Peyer's patch (tissue), 4 donors: Measurements from ENCODE around the gene RUVBL1.

Experiments used
- CTCF ChIP-seq, 6 experiments: fragments of 450-650 bp in 4 of 6; fragments of 200-600 bp in 2 of 6; sonication (generic) in 1 of 6; IDR thresholded peaks; one replicate each; pipeline ENCODE4 v1.5.1; 2017 to 2019; ENCODE audit warnings: antibody characterized with exemption in 6 of 6, mild to moderate bottlenecking in 3 of 6, moderate library complexity in 1 of 6
- POLR2A ChIP-seq, 2 donors: fragments of 450-650 bp; IDR thresholded peaks; one replicate each; pipeline ENCODE4 v1.5.1; 2017; ENCODE audit warnings: antibody characterized with exemption in 2 of 2, mild to moderate bottlenecking in 2 of 2, moderate library complexity in 2 of 2

GRCh38 chr3:128077202-128077624 lies 46.4 kb downstream of the RUVBL1 start:
- TF ChIP-seq CTCF (IDR thresholded peaks at IDR 0.05) (no peak), POLR2A (IDR thresholded peaks at IDR 0.05) (no peak)
